Heart left ventricle (tissue), 16 donors: ENCODE results near the gene HOXB7. TPM values are rescaled to one million over a fixed set of nuclear protein-coding genes. Genes with fewer than 3 reads are reported as not detected.

ENCODE experiments used
- ATAC-seq, 4 donors: fragments of 200-7000 bp; cut with Tn5 transposase; one replicate each; pipeline ENCODE4 v1.9.1; 2020 to 2022; ENCODE audit warnings: moderate library complexity in 4 of 4, mild to moderate bottlenecking in 3 of 4, moderate number of reproducible peaks in 1 of 4
- DNase-seq, 5 donors: peaks; one replicate each; pipeline ENCODE4 v3.0.0-alpha.2; 2020
- H3K27ac ChIP-seq, 12 donors: fragments of 200-600 bp; sonication (generic) in 4 of 12; one replicate each; pipeline versions ENCODE4 v1.5.0 to v1.8.0; 2016 to 2022; ENCODE audit warnings: mild to moderate bottlenecking in 2 of 12
- H3K27me3 ChIP-seq, 9 donors: fragments of 200-600 bp; sonication (generic) in 2 of 9; one replicate each; pipeline versions ENCODE4 v1.5.1 to v1.8.0; 2016 to 2022; ENCODE audit warnings: mild to moderate bottlenecking in 3 of 9
- H3K36me3 ChIP-seq, 9 donors: fragments of 200-600 bp; sonication (generic) in 2 of 9; one replicate each; pipeline versions ENCODE4 v1.5.0 to v1.8.0; 2018 to 2022; ENCODE audit warnings: mild to moderate bottlenecking in 2 of 9
- H3K4me1 ChIP-seq, 12 donors: fragments of 200-600 bp; sonication (generic) in 4 of 12; one replicate each; pipeline versions ENCODE4 v1.5.0 to v1.8.0; 2016 to 2022; ENCODE audit warnings: mild to moderate bottlenecking in 3 of 12
- H3K4me3 ChIP-seq, 12 donors: fragments of 200-600 bp; sonication (generic) in 4 of 12; one replicate each; pipeline versions ENCODE4 v1.5.0 to v1.8.0; 2017 to 2022; ENCODE audit warnings: mild to moderate bottlenecking in 9 of 12, moderate library complexity in 4 of 12
- H3K9me3 ChIP-seq, 12 donors: fragments of 200-600 bp; sonication (generic) in 4 of 12; one replicate each; pipeline versions ENCODE4 v1.5.0 to v1.8.0; 2016 to 2022; ENCODE audit warnings: mild to moderate bottlenecking in 1 of 12
- POLR2A ChIP-seq, 2 donors: fragments of 450-650 bp; IDR thresholded peaks; one replicate each; pipeline ENCODE4 v1.6.1; 2017; ENCODE audit warnings: antibody characterized with exemption in 2 of 2, mild to moderate bottlenecking in 2 of 2, moderate library complexity in 2 of 2
- WGBS, 4 donors: extraction: QIAGEN DNeasy Blood & Tissue Kit in 2 of 4; methylation state at CpG; one replicate each; pipeline versions ENCODE4 v1.1.5 to v1.1.7; 2013 to 2018; 5-methylcytosine and 5-hydroxymethylcytosine counted together
- intact Hi-C, 10 donors: fragments of 100-400 bp; cut with DNase I; formaldehyde crosslinking; loops; one replicate each; pipeline versions ENCODE4 v1.11.1 to v1.14.2; 2022
- polyA plus RNA-seq, 2 donors: library from polyadenylated mRNA; stranded (reverse); fragments of 200-250 nt; gene quantifications; one replicate each; pipeline ENCODE4 v1.2.3, GENCODE V29; 2013
- total RNA-seq, 9 donors: library from RNA; depleted of rRNA in 2 of 9; stranded (reverse); fragments of >200 nt in 2 of 9; fragmentation: NEBNext Ultra II Directional in 3 of 9; extraction: Animal tissue kit (Norgen Biotek cat#: 25700) in 3 of 9; gene quantifications; one replicate each; pipeline versions ENCODE4 v1.1.0 to v1.2.4, GENCODE V29; 2016 to 2023
- TF ChIP-seq, protein P1 (sequence below), 12 donors: fragments of 200-600 bp; sonication (generic) in 4 of 12; IDR thresholded peaks; one replicate each; pipeline versions ENCODE4 v1.5.0 to v1.8.0; 2018 to 2022; ENCODE audit warnings: antibody characterized with exemption in 12 of 12, mild to moderate bottlenecking in 5 of 12
- donor health status: ischemic (EF 13 %, LVEDD 7.1; RV severe dilation, severe dysfunction).
- donor health status: healthy with polysubstance abuse.
- donor health status: DM: no; HTN: yes; CAD: no.
- donor health status: DM: no; HTN: no; CAD: no.
- donor health status: ischemic (EF 25% LVEDD 6.9; RV normal size, moderate dysfunction).
- donor health status: ischemic (EF 25% LVEDD 5.7; RV mildly dilated, moderate dysfunction).
- donor health status: healthy.
- donor health status: DM: yes; HTN: yes; CAD: no.
- donor health status: ischemic (EF 35%, LVEDD 5.7; RV mildly dilated, moderate dysfunction).
- donor health status: nonischemic (EF 11% LVEDD 7.7; RV severe dilation, severe dysfunction).
- donor health status: DM: yes; HTN: yes; CAD: no.
- donor health status: PGD.
- donor health status: ischemic (EF 29% LVEDD 5.4; RV normal size, mild dysfunction).
- donor health status: nonischemic (EF 23%, LVEDD 6.1; RV moderate dilation, normal function).

HOXB7 gene
- total and polyA plus RNA-seq, 11 donors = 0.12 to 0.88 (median 0.40) TPM; not detected in 5

DNA sequence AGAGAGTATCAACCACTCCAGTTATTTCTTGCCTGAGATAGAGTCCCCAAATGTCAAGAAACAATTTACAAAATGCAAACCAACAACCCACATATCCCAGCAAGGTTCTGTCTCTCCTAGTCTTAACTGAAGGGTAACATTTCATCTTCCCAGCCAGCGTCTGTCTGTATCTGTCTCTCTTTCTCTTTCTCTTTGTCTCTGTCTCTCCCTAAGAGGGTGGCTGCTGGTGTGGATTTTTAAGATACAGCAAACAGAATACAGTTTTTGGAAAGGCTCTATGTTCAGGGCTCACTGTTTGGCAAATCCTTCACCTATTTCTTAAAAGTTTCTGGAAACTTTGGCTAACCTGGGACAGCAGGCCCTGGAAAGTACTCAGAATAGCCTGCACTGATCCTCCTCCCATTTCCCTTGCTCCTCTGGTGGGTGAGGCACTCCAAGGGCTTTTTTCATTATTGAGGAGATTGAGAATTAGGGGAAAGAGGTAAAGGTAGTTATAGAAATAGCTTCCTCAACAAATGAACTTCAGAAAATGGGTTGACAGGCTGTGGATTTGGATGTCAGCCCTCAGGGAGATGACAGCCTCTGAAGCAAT, 38.9 kb downstream of the HOXB7 start:
- DNase-seq = no peak
- intact Hi-C loops = no loop called here
- no peak for TF ChIP-seq POLR2A (IDR thresholded peaks at IDR 0.05)
- TF ChIP-seq, protein P1, sequence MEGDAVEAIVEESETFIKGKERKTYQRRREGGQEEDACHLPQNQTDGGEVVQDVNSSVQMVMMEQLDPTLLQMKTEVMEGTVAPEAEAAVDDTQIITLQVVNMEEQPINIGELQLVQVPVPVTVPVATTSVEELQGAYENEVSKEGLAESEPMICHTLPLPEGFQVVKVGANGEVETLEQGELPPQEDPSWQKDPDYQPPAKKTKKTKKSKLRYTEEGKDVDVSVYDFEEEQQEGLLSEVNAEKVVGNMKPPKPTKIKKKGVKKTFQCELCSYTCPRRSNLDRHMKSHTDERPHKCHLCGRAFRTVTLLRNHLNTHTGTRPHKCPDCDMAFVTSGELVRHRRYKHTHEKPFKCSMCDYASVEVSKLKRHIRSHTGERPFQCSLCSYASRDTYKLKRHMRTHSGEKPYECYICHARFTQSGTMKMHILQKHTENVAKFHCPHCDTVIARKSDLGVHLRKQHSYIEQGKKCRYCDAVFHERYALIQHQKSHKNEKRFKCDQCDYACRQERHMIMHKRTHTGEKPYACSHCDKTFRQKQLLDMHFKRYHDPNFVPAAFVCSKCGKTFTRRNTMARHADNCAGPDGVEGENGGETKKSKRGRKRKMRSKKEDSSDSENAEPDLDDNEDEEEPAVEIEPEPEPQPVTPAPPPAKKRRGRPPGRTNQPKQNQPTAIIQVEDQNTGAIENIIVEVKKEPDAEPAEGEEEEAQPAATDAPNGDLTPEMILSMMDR (IDR thresholded peaks at IDR 0.05) = no peak
- Histone ChIP-seq H3K9me3 (no peaks in the 10 kb centered on the region), H3K4me1 (peaks cover 0 to 27% (median 0%) of the 10 kb centered on the region in 12 donors), H3K4me3 (no peak overlapping the region), H3K27ac (peak overlapping the region in 1 of 12 donors; percentile 97), H3K27me3 (peaks cover 22 to 100% (median 96%) of the 10 kb centered on the region in 9 donors), H3K36me3 (no peaks in the 10 kb centered on the region)
- 61 to 86% (median 73%) methylated on average over 1 of the region's 1 CpG for WGBS, 4 donors
- ATAC-seq = no peak

DNA sequence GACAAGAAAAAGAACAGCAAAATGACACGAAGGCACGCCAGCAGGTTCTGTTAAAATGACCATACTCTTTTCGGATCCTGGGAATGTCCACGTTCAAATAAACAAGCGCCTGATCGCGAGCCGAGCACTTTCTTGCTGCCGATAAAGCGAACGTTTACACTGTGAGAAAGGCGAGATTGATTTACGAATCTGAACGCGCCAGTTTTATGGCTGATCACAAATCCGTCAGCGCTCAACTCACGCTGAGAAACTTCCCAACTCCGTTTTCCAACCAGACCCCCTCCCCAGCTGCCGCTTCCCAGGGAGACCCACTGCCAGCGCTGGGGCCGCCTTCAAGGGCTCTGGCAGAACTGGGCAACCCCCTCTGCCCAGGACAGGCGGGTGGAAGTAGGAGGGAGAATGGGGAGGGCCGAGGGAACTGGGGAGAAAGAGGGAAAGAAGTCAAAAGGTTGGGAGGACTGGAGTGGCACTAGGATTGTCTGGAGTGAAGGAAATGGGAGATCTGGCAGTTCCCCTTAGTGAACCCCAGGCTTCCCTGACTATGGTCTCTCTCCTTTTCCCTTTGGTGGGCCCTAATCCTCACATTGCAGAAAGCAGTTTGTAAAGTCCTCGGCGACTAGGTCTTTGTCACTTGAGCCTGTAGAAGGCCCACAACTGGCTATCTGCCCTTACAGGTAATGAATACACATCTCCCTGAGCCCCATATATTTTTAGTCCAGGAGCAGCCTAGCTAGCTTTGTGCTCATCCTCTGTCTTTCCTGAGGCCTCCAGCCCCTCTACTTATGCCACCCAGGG, 39.6 kb downstream of the HOXB7 start:
- intact Hi-C loops = no loop called here
- Histone ChIP-seq H3K27ac (peak overlapping the region in 2 of 12 donors; percentile 11 to 97), H3K27me3 (peaks cover 16 to 100% (median 96%) of the 10 kb centered on the region in 9 donors), H3K4me3 (no peak overlapping the region), H3K4me1 (peaks cover 0 to 26% (median 0%) of the 10 kb centered on the region in 12 donors), H3K36me3 (no peaks in the 10 kb centered on the region), H3K9me3 (no peaks in the 10 kb centered on the region)
- 28 to 56% (median 36%) methylated on average over 26 of the region's 26 CpGs for WGBS, 4 donors
- TF ChIP-seq, protein P1 (IDR thresholded peaks at IDR 0.05) = no peak
- TF ChIP-seq POLR2A (IDR thresholded peaks at IDR 0.05) = no peak
- DNase-seq (no peak), ATAC-seq (no peak)

DNA sequence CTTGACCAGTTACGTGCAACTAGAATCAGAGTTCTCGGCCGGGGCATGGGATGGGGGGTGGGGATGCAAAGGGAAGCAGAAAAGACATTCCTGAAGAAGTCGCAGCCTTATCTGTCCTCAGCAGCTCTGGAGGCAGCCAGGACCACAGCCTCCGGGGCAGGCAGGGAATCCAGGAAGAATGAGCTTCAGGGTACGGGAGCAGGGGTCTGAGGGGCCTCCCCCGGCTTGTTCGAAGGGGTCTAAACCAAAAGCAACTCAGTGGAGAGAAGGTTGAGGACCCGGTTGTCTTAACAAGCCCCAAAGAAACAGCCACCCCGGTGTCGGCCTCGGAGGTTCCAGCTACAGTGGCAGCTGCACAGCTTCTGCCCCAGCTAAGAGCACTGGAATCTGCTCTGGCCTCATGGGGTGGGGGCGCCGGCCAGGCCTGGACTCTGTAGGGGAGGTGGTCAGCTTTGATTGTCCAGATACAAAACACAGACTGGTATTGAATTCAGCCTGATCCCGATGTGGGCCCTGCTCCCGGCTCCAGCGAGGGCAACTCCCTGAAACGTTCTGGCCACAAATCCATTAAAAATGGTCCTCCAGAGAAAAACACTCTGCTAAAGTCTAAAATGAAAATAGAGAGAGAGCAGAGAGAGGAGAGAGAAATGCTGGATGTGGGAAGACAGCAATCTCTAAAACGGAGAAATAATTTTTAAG, 40.3 kb downstream of the HOXB7 start:
- TF ChIP-seq POLR2A (IDR thresholded peaks at IDR 0.05) = no peak
- TF ChIP-seq, protein P1 (IDR thresholded peaks at IDR 0.05) = no peak

More for the DNA sequence above, 40.3 kb downstream of the HOXB7 start:
- no peaks in the 10 kb centered on the region for H3K9me3 ChIP-seq
- peak overlapping the region in 3 of 12 donors; percentile 11 to 97 (median 14) for H3K27ac ChIP-seq
- H3K27me3 ChIP-seq = peaks cover 16 to 100% (median 96%) of the 10 kb centered on the region in 9 donors
- intact Hi-C loops = no loop called here
- ATAC-seq (no peak), DNase-seq (no peak)
- WGBS, 4 donors = 24 to 44% (median 27%) methylated on average over 19 of the region's 19 CpGs
- no peaks in the 10 kb centered on the region for H3K36me3 ChIP-seq
- H3K4me1 ChIP-seq = peaks cover 0 to 28% (median 0%) of the 10 kb centered on the region in 12 donors
- no peak overlapping the region for H3K4me3 ChIP-seq
